Measurements from ENCODE around the gene ALG12.

ALG12 gene

GRCh38 chr22:49886346-49887063, 31.7 kb downstream of the ALG12 start:
- DNase-seq, result no peak

DNA sequence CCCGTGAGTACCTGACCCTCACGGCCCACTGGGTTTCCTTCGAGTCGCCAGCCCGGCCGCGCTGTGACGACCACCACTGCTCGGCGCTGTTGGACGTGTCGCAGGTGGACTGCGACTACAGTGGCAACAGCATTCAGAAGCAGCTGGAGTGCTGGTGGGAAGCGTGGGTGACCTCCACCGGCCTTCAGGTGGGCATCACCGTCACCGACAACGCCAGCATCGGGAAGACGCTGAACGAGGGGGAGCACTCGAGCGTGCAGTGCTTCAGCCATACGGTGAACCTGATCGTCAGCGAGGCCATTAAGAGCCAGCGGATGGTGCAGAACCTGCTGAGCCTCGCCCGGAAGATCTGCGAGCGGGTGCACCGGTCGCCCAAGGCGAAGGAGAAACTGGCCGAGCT, 32.4 kb downstream of the ALG12 start:
- no peak for DNase-seq

GRCh38 chr22:49885281-49885680, 33.0 kb downstream of the ALG12 start:
- DNase-seq, result no peak

DNA sequence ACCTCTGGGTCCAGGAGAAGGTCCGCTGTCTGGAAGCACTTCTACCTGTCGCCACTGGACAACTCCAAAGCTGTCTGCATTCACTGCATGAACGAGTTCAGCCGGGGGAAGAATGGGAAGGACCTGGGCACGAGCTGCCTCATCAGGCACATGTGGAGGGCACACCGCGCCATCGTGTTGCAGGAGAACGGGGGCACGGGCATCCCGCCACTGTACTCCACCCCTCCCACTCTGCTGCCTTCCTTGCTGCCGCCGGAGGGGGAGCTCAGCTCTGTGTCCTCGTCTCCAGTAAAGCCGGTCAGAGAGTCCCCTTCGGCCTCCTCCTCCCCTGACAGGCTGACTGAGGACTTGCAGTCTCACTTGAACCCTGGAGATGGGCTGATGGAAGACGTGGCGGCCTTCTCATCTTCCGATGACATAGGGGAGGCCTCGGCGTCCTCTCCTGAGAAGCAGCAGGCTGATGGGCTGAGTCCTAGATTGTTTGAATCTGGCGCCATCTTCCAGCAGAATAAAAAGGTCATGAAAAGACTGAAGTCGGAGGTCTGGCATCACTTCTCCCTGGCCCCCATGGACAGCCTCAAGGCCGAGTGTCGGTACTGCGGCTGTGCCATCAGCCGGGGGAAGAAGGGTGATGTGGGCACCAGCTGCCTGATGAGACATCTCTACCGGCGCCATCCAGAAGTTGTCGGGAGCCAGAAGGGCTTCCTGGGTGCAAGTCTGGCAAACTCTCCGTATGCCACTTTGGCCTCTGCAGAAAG, 33.6 kb downstream of the ALG12 start:
- no peak for DNase-seq

- DNase-seq, result no peak
These were observed 34.2 kb downstream of the ALG12 start for GRCh38 chr22:49884075-49884474.

DNA sequence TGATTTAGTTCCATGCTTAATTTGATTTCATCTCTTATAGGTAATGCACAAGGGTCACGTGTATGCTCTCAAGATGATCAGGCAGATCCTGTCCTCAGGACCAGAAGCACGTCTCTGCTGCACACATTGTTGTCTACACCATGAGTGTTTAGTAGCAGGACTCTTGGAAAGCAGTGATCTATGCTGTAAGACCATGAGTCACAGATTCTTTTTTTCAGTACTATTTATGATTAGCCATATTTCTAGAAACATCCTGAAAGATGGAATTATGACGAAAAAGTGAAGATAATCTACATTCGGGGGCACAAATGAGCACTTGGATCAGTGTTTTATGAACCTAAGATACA, 35.0 kb downstream of the ALG12 start:
- DNase-seq, result no peak

GRCh38 chr22:49882519-49883293, 35.5 kb downstream of the ALG12 start:
- DNase-seq, result no peak

- no peak for DNase-seq
These were observed 36.4 kb downstream of the ALG12 start for GRCh38 chr22:49881856-49882255.

DNA sequence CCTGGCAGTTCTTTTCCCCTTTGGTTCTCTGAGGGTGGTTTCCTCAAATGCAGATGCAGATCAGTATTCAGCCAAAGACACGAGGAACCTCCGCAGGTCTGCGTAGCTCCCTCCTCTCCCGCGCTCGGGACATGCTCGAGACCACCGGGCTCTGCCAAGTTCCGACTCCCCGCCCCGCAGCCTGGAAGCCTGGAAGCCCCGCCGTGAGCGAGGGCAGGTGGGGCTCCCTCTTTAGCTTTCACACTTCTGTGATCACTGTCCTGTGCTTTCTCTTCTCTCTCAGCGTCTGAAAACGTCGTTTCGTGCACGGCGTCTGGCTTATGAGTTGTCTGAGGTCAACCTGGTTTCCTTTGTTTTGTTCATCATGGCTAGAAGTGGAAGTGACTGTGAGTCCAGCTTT, 38.0 kb downstream of the ALG12 start:
- DNase-seq, result no peak

DNA sequence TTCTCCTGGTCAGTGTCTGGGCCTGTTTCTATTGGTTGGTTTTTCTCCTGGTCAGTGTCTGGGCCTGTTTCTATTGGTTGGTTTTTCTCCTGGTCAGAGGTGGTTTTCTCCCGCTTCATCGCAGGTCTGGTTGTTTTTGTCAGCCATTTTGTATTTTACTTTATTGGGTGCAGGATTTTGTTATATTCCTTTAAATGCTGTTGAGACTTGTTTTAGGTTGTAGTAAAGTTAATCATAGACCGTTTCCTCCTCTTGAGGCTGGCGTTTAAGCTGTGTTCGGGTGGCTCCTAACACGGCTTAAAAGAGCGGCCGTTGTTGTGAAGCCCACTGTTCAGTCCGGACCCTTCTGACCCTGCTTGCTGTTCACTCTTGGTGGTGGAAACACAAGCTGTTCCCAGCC, 38.4 kb downstream of the ALG12 start:
- DNase-seq, result no peak

DNA sequence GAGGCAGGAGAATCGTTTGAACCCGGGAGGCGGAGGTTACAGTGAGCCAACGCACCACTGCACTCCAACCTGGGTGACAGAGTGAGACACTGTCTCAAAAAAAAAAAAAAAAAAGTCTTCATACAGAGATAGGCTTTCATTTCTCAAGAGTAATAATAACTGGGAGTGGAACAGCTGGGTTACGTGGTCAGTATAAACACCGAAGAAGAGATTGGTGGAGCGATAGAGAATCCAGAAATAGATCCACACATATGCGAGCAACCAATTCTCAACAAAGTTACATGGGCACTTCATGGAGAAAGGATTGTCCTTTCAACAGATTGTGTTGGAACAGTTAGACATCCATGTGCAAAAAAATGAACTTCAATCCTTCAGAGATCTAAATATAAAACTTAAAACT, 40.0 kb downstream of the ALG12 start:
- no peak for DNase-seq

GRCh38 chr22:49877642-49878041, 40.6 kb downstream of the ALG12 start:
- DNase-seq, result no peak

DNA sequence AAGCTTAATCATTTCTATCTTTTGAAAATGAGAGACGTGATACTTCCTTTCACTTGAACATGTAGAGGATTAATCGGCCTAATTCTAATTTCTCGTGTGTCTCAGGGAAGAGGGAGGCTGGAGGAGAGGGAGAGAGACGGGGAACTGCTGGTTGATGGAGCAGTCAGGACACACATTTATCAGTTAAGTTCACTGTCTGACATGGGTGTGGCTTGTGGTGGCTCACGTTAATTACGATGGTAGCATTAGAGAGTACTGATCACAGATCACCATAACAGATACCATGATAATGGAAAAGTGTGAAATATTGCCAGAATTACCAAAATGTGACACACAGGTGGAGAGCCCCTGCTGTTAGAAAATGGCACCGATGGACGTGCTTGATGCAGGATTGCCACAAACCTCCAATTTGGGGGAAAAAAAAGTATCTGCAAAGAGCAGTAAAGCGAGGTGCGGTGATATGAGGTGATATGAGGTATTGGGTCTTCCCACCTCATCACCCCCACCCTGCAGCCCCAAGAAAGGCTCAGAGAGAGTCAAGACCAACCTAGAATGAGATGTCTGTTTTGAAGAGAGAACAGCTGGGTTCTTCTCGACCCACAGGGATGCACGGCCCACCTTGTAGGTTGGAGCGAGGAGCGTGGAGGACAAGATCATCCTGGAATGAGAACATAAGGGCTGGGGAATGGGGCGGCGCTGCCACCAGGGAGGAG, 44.9 kb downstream of the ALG12 start:
- no peak for DNase-seq

DNA sequence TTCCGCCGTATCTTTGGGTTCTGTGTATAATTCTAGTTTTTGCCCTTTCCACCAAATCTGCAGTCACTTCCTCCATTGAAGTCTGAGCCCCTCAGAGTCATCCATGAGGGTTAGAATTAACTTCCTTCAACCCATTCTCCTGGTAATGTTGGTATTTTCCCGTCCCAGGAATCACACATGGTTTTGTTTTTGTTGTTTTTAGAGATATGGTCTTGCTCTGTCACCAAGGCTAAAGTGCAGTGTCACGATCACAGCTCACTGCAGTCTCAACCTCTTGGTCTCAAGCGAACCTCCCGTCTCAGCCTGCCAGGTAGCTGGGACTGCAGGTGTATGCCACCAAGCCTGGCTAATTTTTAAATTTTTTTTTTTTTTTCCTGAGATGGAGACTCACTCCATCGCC, 45.9 kb downstream of the ALG12 start:
- DNase-seq, result no peak

DNA sequence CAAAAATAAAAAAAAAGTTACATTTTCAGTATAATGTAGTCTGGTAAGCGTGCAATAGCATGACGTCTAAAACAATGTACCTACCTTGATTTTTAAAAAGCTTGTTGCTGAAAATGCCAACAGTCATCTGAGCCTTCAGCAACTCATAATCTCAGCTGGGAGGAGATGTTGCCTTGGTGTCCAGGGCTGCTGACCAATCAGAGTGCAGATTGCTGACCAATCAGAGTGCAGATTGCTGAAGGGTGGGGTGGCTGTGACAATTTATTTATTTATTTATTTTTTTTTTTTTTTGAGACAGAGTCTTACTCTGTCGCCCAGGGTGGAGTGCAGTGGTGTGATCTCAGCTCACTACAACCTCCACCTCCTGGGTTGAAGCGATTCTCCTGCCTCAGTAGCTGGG, 46.8 kb downstream of the ALG12 start:
- DNase-seq, result no peak

- DNase-seq, result no peak
These were observed 48.2 kb downstream of the ALG12 start for GRCh38 chr22:49869845-49870712.

GRCh38 chr22:49869086-49869830, 49.0 kb downstream of the ALG12 start:
- DNase-seq, result no peak

- no peak for DNase-seq
These were observed 50.7 kb downstream of the ALG12 start for GRCh38 chr22:49867303-49868265.

- no peak for DNase-seq
These were observed 51.6 kb downstream of the ALG12 start for GRCh38 chr22:49866646-49867045.

DNA sequence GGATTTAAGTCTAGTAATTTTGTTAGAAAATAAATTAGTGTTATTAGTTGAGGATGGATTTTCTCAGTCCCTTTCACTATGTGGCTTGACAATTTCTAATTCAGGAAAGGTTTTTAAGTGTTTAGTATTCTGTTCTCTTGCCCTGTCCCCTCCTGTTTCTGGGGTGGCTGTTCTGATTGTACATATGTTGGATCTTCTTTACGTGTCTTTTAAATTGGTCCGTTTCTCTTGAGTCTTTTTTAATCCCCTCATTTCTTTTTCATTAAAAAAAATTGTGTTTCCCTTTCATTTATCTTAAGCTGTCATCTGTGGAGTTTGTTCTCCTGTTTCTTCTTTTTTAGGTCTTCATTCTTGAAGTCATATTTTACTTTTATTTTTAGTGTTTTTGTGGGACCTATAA, 52.1 kb downstream of the ALG12 start:
- no peak for DNase-seq

Data from NCI-H1048 (cell line).